Hepatocyte (in vitro differentiated cells): ENCODE data around the gene OR4K1. TPM values are rescaled to one million over a fixed set of nuclear protein-coding genes. Genes with fewer than 3 reads are reported as not detected.
"Not testable (repeated sequence)": the region's sequence is repeated elsewhere in the genome, so short reads cannot be mapped to it uniquely, and the experiment has no call there.

Experiments used
- DNase-seq: peaks from one replicate; pipeline ENCODE4 v3.0.0-alpha.2; 2016; ENCODE audit warnings: low spot score
- H2AFZ ChIP-seq: fragments of 200-600 bp; sonication (generic); 2 replicates; pipeline ENCODE4 v1.6.0; 2016; ENCODE audit warnings: antibody characterized with exemption, mild to moderate bottlenecking
- H3K27ac ChIP-seq: fragments of 200-600 bp; sonication (generic); 2 replicates; pipeline ENCODE4 v1.5.1; 2016; ENCODE audit warnings: mild to moderate bottlenecking
- H3K27me3 ChIP-seq: fragments of 200-600 bp; sonication (generic); 2 replicates; pipeline ENCODE4 v1.6.1; 2016
- H3K36me3 ChIP-seq: fragments of 200-600 bp; sonication (generic); replicated peaks from 2 replicates; pipeline ENCODE4 v1.5.1; 2016; ENCODE audit warnings: low read depth; ENCODE audit not compliant: insufficient read depth
- H3K4me1 ChIP-seq: fragments of 200-600 bp; sonication (generic); 2 replicates; pipeline ENCODE4 v1.5.1; 2016; ENCODE audit warnings: mild to moderate bottlenecking, moderate library complexity; ENCODE audit not compliant: insufficient read depth
- H3K4me2 ChIP-seq: fragments of 200-600 bp; sonication (generic); 2 replicates; pipeline ENCODE4 v1.6.0; 2016
- H3K4me3 ChIP-seq: fragments of 200-600 bp; sonication (generic); 2 replicates; pipeline ENCODE4 v1.5.1; 2016; ENCODE audit warnings: mild to moderate bottlenecking
- H3K79me2 ChIP-seq: fragments of 200-600 bp; sonication (generic); 2 replicates; pipeline ENCODE4 v1.6.0; 2017; ENCODE audit warnings: mild to moderate bottlenecking
- H3K9me2 ChIP-seq: fragments of 200-600 bp; sonication (generic); replicated peaks from 2 replicates; pipeline ENCODE4 v1.6.0; 2017; ENCODE audit warnings: mild to moderate bottlenecking; ENCODE audit not compliant: insufficient read depth
- H3K9me3 ChIP-seq: fragments of 200-600 bp; sonication (generic); 2 replicates; pipeline ENCODE4 v1.5.1; 2016; ENCODE audit warnings: low read depth, mild to moderate bottlenecking
- H4K20me1 ChIP-seq: fragments of 200-600 bp; sonication (generic); 2 replicates; pipeline ENCODE4 v1.6.0; 2016; ENCODE audit warnings: mild to moderate bottlenecking; ENCODE audit not compliant: insufficient read depth, poor library complexity, severe bottlenecking
- CTCF ChIP-seq: fragments of 200-600 bp; sonication (generic); IDR thresholded peaks from 2 replicates; pipeline ENCODE4 v1.5.1; 2016; ENCODE audit warnings: antibody characterized with exemption, mild to moderate bottlenecking; ENCODE audit not compliant: poor library complexity
- EZH2 ChIP-seq: fragments of 200-600 bp; sonication (generic); IDR thresholded peaks from 2 replicates; pipeline ENCODE4 v1.6.1; 2016; ENCODE audit warnings: antibody characterized with exemption, mild to moderate bottlenecking, borderline replicate concordance
- EZH2phosphoT487 ChIP-seq: fragments of 200-600 bp; sonication (generic); IDR thresholded peaks from one replicate; pipeline ENCODE4 v1.6.1; 2018; ENCODE audit warnings: antibody characterized with exemption, mild to moderate bottlenecking, low read depth, moderate library complexity; ENCODE audit not compliant: unreplicated experiment, severe bottlenecking
- WGBS: methylation state at CpG from one replicate; pipeline ENCODE4 v1.1.6; 2016; ENCODE audit warnings: low lambda C conversion rate; ENCODE audit errors: missing lambda C conversion rate; 5-methylcytosine and 5-hydroxymethylcytosine counted together
- polyA plus RNA-seq: library from polyadenylated mRNA; unstranded; fragments of >200 nt; fragmentation: Nextera tagmentation; extraction: Ambion mirVana; gene quantifications from 2 replicates; pipeline ENCODE4 v1.2.1, GENCODE V29; 2016
- total RNA-seq: library from RNA; depleted of rRNA; stranded (reverse); fragments of >200 nt; gene quantifications from 2 replicates; pipeline ENCODE4 v1.2.3, GENCODE V29; 2014

The OR4K1 gene
- total and polyA plus RNA-seq, 2 experiments from 2014 or later: not detected

- Histone ChIP-seq H3K4me2 (no peak overlapping the region), H3K36me3 (no peaks in the 10 kb centered on the region), H3K27me3 (no peaks in the 10 kb centered on the region), H3K4me3 (no peak overlapping the region), H3K4me1 (no peaks in the 10 kb centered on the region), H3K9me2 (no peaks in the 10 kb centered on the region), H3K27ac (no peak overlapping the region), H3K9me3 (peaks cover 9% of the 10 kb centered on the region), H4K20me1 (no peaks in the 10 kb centered on the region), H3K79me2 (no peaks in the 10 kb centered on the region), H2AFZ (no peak overlapping the region)
- WGBS: 82% methylated on average over 3 of the region's 3 CpGs
- TF ChIP-seq CTCF: no peak
- TF ChIP-seq EZH2phosphoT487: no peak
- TF ChIP-seq EZH2: no peak
- DNase-seq: no peak
Observed at GRCh38 chr14:19947413-19948090, 16.8 kb downstream of the OR4K1 start.

GRCh38 chr14:19949218-19949617, 18.5 kb downstream of the OR4K1 start:
- no peaks in the 10 kb centered on the region for H3K36me3 ChIP-seq
- 64% methylated on average over 2 of the region's 2 CpGs for WGBS
- no peaks in the 10 kb centered on the region for H4K20me1 ChIP-seq
- H3K4me2 ChIP-seq: no peak overlapping the region
- DNase-seq: no peak
- H3K9me2 ChIP-seq: no peaks in the 10 kb centered on the region
- no peak overlapping the region for H3K4me3 ChIP-seq
- no peaks in the 10 kb centered on the region for H3K27me3 ChIP-seq
- TF ChIP-seq CTCF (no peak), EZH2 (no peak), EZH2phosphoT487 (no peak)
- H3K27ac ChIP-seq: no peak overlapping the region
- no peaks in the 10 kb centered on the region for H3K79me2 ChIP-seq
- H2AFZ ChIP-seq: no peak overlapping the region
- peaks cover 4% of the 10 kb centered on the region for H3K9me3 ChIP-seq
- H3K4me1 ChIP-seq: no peaks in the 10 kb centered on the region

GRCh38 chr14:19969735-19970134, 39.0 kb downstream of the OR4K1 start:
- not testable (repeated sequence) for H3K4me3 ChIP-seq, H3K79me2 ChIP-seq, H4K20me1 ChIP-seq, H3K9me3 ChIP-seq, H3K27ac ChIP-seq, H3K4me1 ChIP-seq, DNase-seq, H3K4me2 ChIP-seq, H3K9me2 ChIP-seq, H3K27me3 ChIP-seq, H2AFZ ChIP-seq, H3K36me3 ChIP-seq
- WGBS: 68% methylated on average over 2 of the region's 2 CpGs

- H3K4me2 ChIP-seq: no peak overlapping the region
- no peaks in the 10 kb centered on the region for H4K20me1 ChIP-seq
- H3K36me3 ChIP-seq: no peaks in the 10 kb centered on the region
- WGBS: 63% methylated on average over 1 of the region's 1 CpG
- no peak for DNase-seq
- no peak overlapping the region for H3K4me3 ChIP-seq
- no peaks in the 10 kb centered on the region for H3K9me3 ChIP-seq
- TF ChIP-seq EZH2: no peak
- no peak for TF ChIP-seq EZH2phosphoT487
- no peak for TF ChIP-seq CTCF
- no peaks in the 10 kb centered on the region for H3K79me2 ChIP-seq
- H2AFZ ChIP-seq: no peak overlapping the region
- no peaks in the 10 kb centered on the region for H3K4me1 ChIP-seq
- no peak overlapping the region for H3K27ac ChIP-seq
- H3K9me2 ChIP-seq: no peaks in the 10 kb centered on the region
- H3K27me3 ChIP-seq: no peaks in the 10 kb centered on the region
Observed at GRCh38 chr14:19974844-19975243, 44.1 kb downstream of the OR4K1 start.
